H1 (cell line): ENCODE data around the gene SRGAP3. TPM values are rescaled to one million over a fixed set of nuclear protein-coding genes. Genes with fewer than 3 reads are reported as not detected.

Source experiments
- CTCF ChIA-PET: fragments of 300-600 bp; sonication (Branson Sonifier 250); formaldehyde crosslinking; loops from one replicate; lab custom pipeline; 2021; ENCODE audit not compliant: partially characterized antibody; lab: Charles Lee
- POLR2A ChIA-PET: fragments of 300-600 bp; sonication (Branson Sonifier 250); formaldehyde crosslinking; loops from one replicate; lab custom pipeline; 2021; ENCODE audit warnings: inconsistent platforms; ENCODE audit not compliant: partially characterized antibody; lab: Charles Lee
- DNase-seq, 2 experiments: peaks; one replicate each; pipeline versions ENCODE4 v3.0.0 to v3.0.0-alpha.2; 2010 to 2022; ENCODE audit warnings: low spot score in 2 of 2, low read depth in 1 of 2, mixed read lengths in 1 of 2
- FAIRE-seq: peaks from 2 replicates; lab custom pipeline; 2011; peaks lifted over from hg19 to GRCh38; lab: Jason Lieb, UNC
- H2AFZ ChIP-seq: 2 replicates; pipeline ENCODE4 v1.8.1; 2012; ENCODE audit warnings: low read length, inconsistent platforms
- H2AK5ac ChIP-seq: 2 replicates; pipeline ENCODE4 v1.6.1; 2013; ENCODE audit warnings: low read depth, low read length
- H2BK120ac ChIP-seq: replicated peaks from 2 replicates; pipeline ENCODE3; 2013; ENCODE audit warnings: low read depth, low read length, inconsistent platforms
- H2BK12ac ChIP-seq: 2 replicates; pipeline ENCODE4 v1.6.1; 2013; ENCODE audit warnings: low read depth, low read length
- H2BK15ac ChIP-seq: 2 replicates; pipeline ENCODE4 v1.6.1; 2013; ENCODE audit warnings: low read length
- H2BK20ac ChIP-seq: 2 replicates; pipeline ENCODE4 v1.6.1; 2013; ENCODE audit warnings: low read length
- H2BK5ac ChIP-seq: 2 replicates; pipeline ENCODE4 v1.6.1; 2013; ENCODE audit warnings: low read depth, low read length
- H3K14ac ChIP-seq: 2 replicates; pipeline ENCODE4 v1.6.1; 2013; ENCODE audit warnings: inconsistent platforms; ENCODE audit not compliant: insufficient read length
- H3K18ac ChIP-seq: 2 replicates; pipeline ENCODE4 v1.6.1; 2013; ENCODE audit warnings: low read length; ENCODE audit errors: extremely low read depth
- H3K23ac ChIP-seq: 2 replicates; pipeline ENCODE4 v1.6.1; 2013; ENCODE audit warnings: inconsistent platforms; ENCODE audit not compliant: insufficient read length
- H3K23me2 ChIP-seq: 2 replicates; pipeline ENCODE4 v1.6.1; 2013; ENCODE audit warnings: low read depth, low read length
- H3K27ac ChIP-seq: 2 replicates; pipeline ENCODE4 v1.6.1; 2011; ENCODE audit warnings: low read depth, low read length, inconsistent platforms
- H3K27me3 ChIP-seq, 4 experiments: replicated peaks in 1 of 4; 1 replicate in 1 of 4; 2 replicates in 3 of 4; pipeline versions ENCODE4 v1.6.1 to v1.8.1; 2011 to 2013; ENCODE audit warnings: low read length in 3 of 4, mild to moderate bottlenecking in 3 of 4, inconsistent platforms in 2 of 4, mixed read lengths in 2 of 4, moderate library complexity in 1 of 4; ENCODE audit not compliant: control insufficient read depth in 3 of 4, insufficient read depth in 3 of 4; ENCODE audit errors: extremely low read depth in 1 of 4
- H3K36me3 ChIP-seq, 4 experiments: 2 replicates each; pipeline versions ENCODE4 v1.6.1 to v1.8.1; 2011 to 2013; ENCODE audit warnings: mild to moderate bottlenecking in 4 of 4, low read length in 3 of 4, moderate library complexity in 2 of 4, control low read depth in 1 of 4, inconsistent platforms in 1 of 4; ENCODE audit not compliant: insufficient read depth in 4 of 4, control insufficient read depth in 2 of 4
- H3K4ac ChIP-seq: replicated peaks from 2 replicates; pipeline ENCODE3; 2013; ENCODE audit warnings: low read length, low read depth, mixed read lengths, inconsistent platforms; ENCODE audit not compliant: insufficient read length
- H3K4me1 ChIP-seq, 4 experiments: replicated peaks in 1 of 4; 1 replicate in 1 of 4; 2 replicates in 3 of 4; pipeline versions ENCODE4 v1.6.1 to v1.8.1; 2011 to 2013; ENCODE audit warnings: low read length in 3 of 4, inconsistent platforms in 2 of 4, mixed read lengths in 1 of 4; ENCODE audit not compliant: insufficient read depth in 4 of 4, control insufficient read depth in 3 of 4
- H3K4me2 ChIP-seq, 2 experiments: 2 replicates each; pipeline versions ENCODE4 v1.6.1 to v1.8.1; 2011 to 2013; ENCODE audit warnings: low read depth in 2 of 2, low read length in 2 of 2, control low read depth in 1 of 2, inconsistent platforms in 1 of 2, mild to moderate bottlenecking in 1 of 2; ENCODE audit not compliant: insufficient read depth in 1 of 2
- H3K4me3 ChIP-seq, 4 experiments: fragments of 200-600, 300-600 bp in 1 of 4; sonication (generic), shearing (Covaris generic), sonication (Bioruptor Twin) in 1 of 4; 2 replicates each; pipeline versions ENCODE4 v1.5.1 to v1.8.1; 2011 to 2016; ENCODE audit warnings: low read length in 4 of 4, low read depth in 3 of 4, control low read depth in 2 of 4, inconsistent platforms in 2 of 4, mild to moderate bottlenecking in 2 of 4, mixed read lengths in 1 of 4, moderate library complexity in 1 of 4; ENCODE audit not compliant: insufficient read depth in 2 of 4; ENCODE audit errors: extremely low read depth in 1 of 4
- H3K56ac ChIP-seq: replicated peaks from 2 replicates; pipeline ENCODE3; 2013; ENCODE audit warnings: low read depth, mild to moderate bottlenecking, mixed read lengths, low read length, inconsistent platforms; ENCODE audit not compliant: insufficient read length
- H3K79me1 ChIP-seq: 2 replicates; pipeline ENCODE4 v1.6.1; 2013; ENCODE audit warnings: low read depth, low read length, control low read depth
- H3K79me2 ChIP-seq, 2 experiments: 2 replicates each; pipeline versions ENCODE4 v1.6.1 to v1.8.1; 2012 to 2013; ENCODE audit warnings: low read length in 2 of 2, mild to moderate bottlenecking in 2 of 2, inconsistent platforms in 1 of 2; ENCODE audit not compliant: insufficient read depth in 2 of 2, control insufficient read depth in 1 of 2
- H3K9ac ChIP-seq, 4 experiments: replicated peaks in 1 of 4; 1 replicate in 1 of 4; 2 replicates in 3 of 4; pipeline versions ENCODE4 v1.6.1 to v1.8.1; 2011 to 2013; ENCODE audit warnings: low read depth in 3 of 4, low read length in 3 of 4, control low read depth in 2 of 4, mild to moderate bottlenecking in 2 of 4, moderate library complexity in 2 of 4, inconsistent platforms in 1 of 4; ENCODE audit errors: extremely low read depth in 1 of 4
- H3K9me3 ChIP-seq, 2 experiments: 2 replicates each; pipeline versions ENCODE4 v1.6.1 to v1.8.1; 2012 to 2013; ENCODE audit warnings: mild to moderate bottlenecking in 2 of 2, moderate library complexity in 2 of 2, control low read depth in 1 of 2, inconsistent platforms in 1 of 2, low read depth in 1 of 2, low read length in 1 of 2, mixed read lengths in 1 of 2; ENCODE audit not compliant: insufficient read depth in 2 of 2
- H4K20me1 ChIP-seq, 2 experiments: replicated peaks in 1 of 2; 2 replicates each; pipeline versions ENCODE3 to v1.8.1; 2011 to 2013; ENCODE audit warnings: inconsistent platforms in 2 of 2, low read length in 2 of 2, mild to moderate bottlenecking in 1 of 2; ENCODE audit not compliant: insufficient read depth in 2 of 2, control insufficient read depth in 1 of 2
- H4K5ac ChIP-seq: 2 replicates; pipeline ENCODE4 v1.6.1; 2013; ENCODE audit warnings: low read length, low read depth, mixed read lengths, inconsistent platforms; ENCODE audit not compliant: insufficient read length
- H4K8ac ChIP-seq: 2 replicates; pipeline ENCODE4 v1.8.0; 2013; ENCODE audit warnings: mild to moderate bottlenecking, moderate library complexity, low read length, inconsistent platforms; ENCODE audit not compliant: insufficient read depth; ENCODE audit errors: extremely low read depth
- H4K91ac ChIP-seq: replicated peaks from 2 replicates; pipeline ENCODE3; 2013; ENCODE audit warnings: low read length, mixed read lengths, inconsistent platforms; ENCODE audit not compliant: insufficient read length
- BACH1 ChIP-seq: IDR thresholded peaks from 2 replicates; pipeline ENCODE4 v1.6.1; 2012; ENCODE audit warnings: low read length, improper control_type of control experiment
- BCL11A ChIP-seq, 2 experiments: IDR thresholded peaks; one replicate each; pipeline ENCODE4 v1.6.1; 2011; ENCODE audit warnings: low read depth in 2 of 2, low read length in 2 of 2, mild to moderate bottlenecking in 2 of 2
- CTCF ChIP-seq, 3 experiments: IDR thresholded peaks; 1 replicate in 2 of 3; 2 replicates in 1 of 3; pipeline versions ENCODE4 v1.5.1 to v1.6.1; 2011; ENCODE audit warnings: low read length in 3 of 3, mild to moderate bottlenecking in 3 of 3, inconsistent platforms in 2 of 3, low read depth in 1 of 3, moderate library complexity in 1 of 3; ENCODE audit not compliant: insufficient read depth in 1 of 3; ENCODE audit errors: control extremely low read depth in 1 of 3
- E2F6 ChIP-seq: IDR thresholded peaks from 2 replicates; pipeline ENCODE4 v1.6.1; 2012; ENCODE audit warnings: inconsistent platforms
- HDAC2 ChIP-seq, 2 experiments: fragments of 300-600 bp in 1 of 2; sonication (generic) in 1 of 2; IDR thresholded peaks; 2 replicates each; pipeline ENCODE4 v1.6.1; 2011 to 2012; ENCODE audit warnings: low read depth in 2 of 2, low read length in 2 of 2, mild to moderate bottlenecking in 2 of 2, moderate library complexity in 2 of 2, borderline replicate concordance in 1 of 2, inconsistent platforms in 1 of 2
- SAP30 ChIP-seq: fragments of 300-600 bp; sonication (generic); IDR thresholded peaks from 2 replicates; pipeline ENCODE4 v1.7.1; 2012; ENCODE audit warnings: low read length, moderate library complexity, mild to moderate bottlenecking, inconsistent platforms; ENCODE audit not compliant: insufficient read depth, insufficient replicate concordance
- TCF12 ChIP-seq: IDR thresholded peaks from 2 replicates; pipeline ENCODE4 v1.6.1; 2011; ENCODE audit warnings: low read depth, mild to moderate bottlenecking, low read length
- USF2 ChIP-seq: IDR thresholded peaks from 2 replicates; pipeline ENCODE4 v1.6.1; 2011; ENCODE audit warnings: low read length, improper control_type of control experiment
- WGBS, 2 experiments: shearing (Covaris generic) in 1 of 2; methylation state at CpG; one replicate each; pipeline versions ENCODE4 v1.1.6 to v1.1.7; 2013 to 2015; ENCODE audit warnings: low lambda C conversion rate in 2 of 2, mixed read lengths in 2 of 2, inconsistent platforms in 1 of 2, low coverage in 1 of 2, missing lambda C conversion rate in 1 of 2; ENCODE audit not compliant: insufficient replicate concordance in 2 of 2, insufficient coverage in 1 of 2, insufficient read length in 1 of 2; ENCODE audit errors: extremely low coverage in 1 of 2, missing lambda C conversion rate in 1 of 2; 5-methylcytosine and 5-hydroxymethylcytosine counted together
- polyA plus RNA-seq, 7 experiments: library from polyadenylated mRNA; depleted of rRNA in 3 of 7; stranded (reverse) in 5 of 7; unstranded in 2 of 7; fragments of >200 nt in 5 of 7; fragments of 200-250 nt in 2 of 7; gene quantifications; 1 replicate in 5 of 7; 2 replicates in 1 of 7; 4 replicates in 1 of 7; pipeline versions ENCODE4 v1.2.1 to v1.2.3, GENCODE V29; 2011 to 2013; ENCODE audit warnings: missing spikeins in 2 of 7, mixed read lengths in 2 of 7
- total RNA-seq: library from RNA; stranded (reverse); fragmentation: NEBNext Ultra II Directional; extraction: Animal tissue kit (Norgen Biotek cat#: 25700); gene quantifications from 2 replicates; pipeline ENCODE4 v1.2.1, GENCODE V29; 2021

Gene SRGAP3
- total and polyA plus RNA-seq, 2 of the 8 experiments (the other 6 are each of a cell fraction or from before 2014, with no cell fraction given), result 5.8 to 11.4 TPM

- 73% methylated on average over 1 of the region's 2 CpGs; no CpG with 5 or more reads in 1 of the 2 experiments for WGBS, 2 experiments
- no peak for TF ChIP-seq HDAC2 (IDR thresholded peaks at IDR 0.05; ENCODE audit: borderline replicate concordance in 1 of 2, low read depth in 2 of 2, low read length in 2 of 2)
- no peak for TF ChIP-seq CTCF (IDR thresholded peaks at IDR 0.05; ENCODE audit: control extremely low read depth in 1 of 3, insufficient read depth in 1 of 3, low read depth in 1 of 3, low read length in 3 of 3)
- no peak for TF ChIP-seq BACH1
- no peak for TF ChIP-seq USF2
- TF ChIP-seq SAP30, result no peak
- TF ChIP-seq E2F6, result no peak
- no peak for TF ChIP-seq TCF12
- TF ChIP-seq BCL11A (IDR thresholded peaks at IDR 0.05; ENCODE audit: low read depth in 2 of 2, low read length in 2 of 2), result no peak
These were observed 187.8 kb downstream of the SRGAP3 start for GRCh38 chr3:9061634-9062033.

More at GRCh38 chr3:9061634-9062033, 187.8 kb downstream of the SRGAP3 start:
- Histone ChIP-seq H3K4me1 (0 out of 7 replicates have a peak, but pooled peaks cover 0 to 2% (median 0%) of the 10 kb centered on the region in 4 experiments), H2BK120ac (no peak overlapping the region), H3K23me2 (no peaks in the 10 kb centered on the region), H3K79me1 (no peaks in the 10 kb centered on the region), H3K18ac (no peak overlapping the region), H3K4me3 (no peak overlapping the region), H2BK12ac (no peak overlapping the region), H3K14ac (no peak overlapping the region), H3K4ac (no peak overlapping the region), H3K56ac (no peak overlapping the region), H2BK15ac (no peak overlapping the region), H4K91ac (no peak overlapping the region), H3K4me2 (no peak overlapping the region), H2BK20ac (no peak overlapping the region), H3K36me3 (peaks cover 0 to 5% (median 0%) of the 10 kb centered on the region in 4 experiments; a peak in 1 of 8 replicates), H3K23ac (no peak overlapping the region), H2BK5ac (no peak overlapping the region), H3K9ac (no peak overlapping the region), H3K9me3 (peaks cover 0 to 5% of the 10 kb centered on the region in 2 experiments; a peak in 2 of 4 replicates), H4K20me1 (no peaks in the 10 kb centered on the region), H3K79me2 (no peaks in the 10 kb centered on the region), H4K8ac (no peak overlapping the region), H4K5ac (no peak overlapping the region), H3K27me3 (no peaks in the 10 kb centered on the region), H3K27ac (no peak overlapping the region), H2AFZ (no peak overlapping the region), H2AK5ac (no peak overlapping the region)
- no peak for DNase-seq
- CTCF ChIA-PET, result interaction anchor here (0.8 to 7.9 kb wide), 3 partner anchors 14 to 74 kb away, joined by 3 to 56 read pairs (median 3); no protein-coding TSS in a partner anchor
- no peak for FAIRE-seq
- POLR2A ChIA-PET, result interaction anchor here (1.1 kb wide), 1 partner anchor 75 kb away, joined by 3 read pairs; no protein-coding TSS in a partner anchor
